Activated T-cell treated with anti-CD3 and anti-CD28 coated beads, Interleukin-2, amount 50 U/mL, for 72 hours (primary cell): ENCODE measurements around the gene PDS5B. TPM values are rescaled to one million over a fixed set of nuclear protein-coding genes. Genes with fewer than 3 reads are reported as not detected.
"Not testable (repeated sequence)": the region's sequence is repeated elsewhere in the genome, so short reads cannot be mapped to it uniquely, and the experiment has no call there.

Source experiments
- ATAC-seq, 2 donors: fragments of 150-1000 bp; cut with Tn5 transposase; replicated peaks in 1 of 2; 2 replicates each; pipeline ENCODE4 v1.10.0; 2021; ENCODE audit warnings: moderate library complexity in 2 of 2, mild to moderate bottlenecking in 1 of 2
- DNase-seq, 2 donors: peaks; one replicate each; pipeline ENCODE4 v3.0.0; 2021 to 2022; ENCODE audit warnings: mixed read lengths in 1 of 2
- H3K27ac Mint-ChIP-seq: one replicate; pipeline ENCODE4 v1.8.0; 2022; ENCODE audit warnings: mild to moderate bottlenecking, moderate library complexity, mixed read lengths
- H3K27me3 Mint-ChIP-seq: one replicate; pipeline ENCODE4 v1.8.0; 2022; ENCODE audit warnings: low read depth, mixed read lengths
- H3K36me3 Mint-ChIP-seq, 2 donors: one replicate each; pipeline ENCODE4 v1.8.0; 2022; ENCODE audit warnings: mixed read lengths in 2 of 2, mild to moderate bottlenecking in 1 of 2; ENCODE audit not compliant: insufficient read depth in 2 of 2
- H3K4me1 Mint-ChIP-seq: one replicate; pipeline ENCODE4 v1.8.0; 2022; ENCODE audit warnings: low read depth, mixed read lengths
- H3K4me3 Mint-ChIP-seq, 2 donors: one replicate each; pipeline ENCODE4 v1.8.0; 2022; ENCODE audit warnings: mild to moderate bottlenecking in 2 of 2, mixed read lengths in 2 of 2, moderate library complexity in 2 of 2
- H3K9me3 Mint-ChIP-seq, 2 donors: one replicate each; pipeline ENCODE4 v1.8.0; 2022; ENCODE audit warnings: mixed read lengths in 2 of 2
- total RNA-seq, 2 donors: library from RNA; stranded (reverse); gene quantifications; one replicate each; pipeline ENCODE4 v1.2.3, GENCODE V29; 2022

PDS5B gene
- total RNA-seq, 2 donors from 2014 or later = 52.9 to 53.1 TPM

GRCh38 chr13:32796754-32797153 is 210.5 kb downstream of the PDS5B start:
- Mint-ChIP-seq H3K4me3 (no peak overlapping the region), H3K36me3 (peaks cover 0 to 2% of the 10 kb centered on the region in 2 donors), H3K9me3 (no peaks in the 10 kb centered on the region), H3K4me1 (peaks cover 29% of the 10 kb centered on the region), H3K27ac (no peak overlapping the region), H3K27me3 (no peaks in the 10 kb centered on the region)
- DNase-seq (no peak), ATAC-seq (no peak)

GRCh38 chr13:32802159-32802558 is 215.9 kb downstream of the PDS5B start:
- Mint-ChIP-seq H3K27me3 (no peaks in the 10 kb centered on the region), H3K36me3 (peaks cover 0 to 2% of the 10 kb centered on the region in 2 donors), H3K4me1 (no peaks in the 10 kb centered on the region), H3K27ac (no peak overlapping the region), H3K4me3 (no peak overlapping the region), H3K9me3 (peaks cover 0 to 2% of the 10 kb centered on the region in 2 donors)
- peak in 1 of 2 donors; percentile 7 for ATAC-seq
- no peak for DNase-seq

DNA sequence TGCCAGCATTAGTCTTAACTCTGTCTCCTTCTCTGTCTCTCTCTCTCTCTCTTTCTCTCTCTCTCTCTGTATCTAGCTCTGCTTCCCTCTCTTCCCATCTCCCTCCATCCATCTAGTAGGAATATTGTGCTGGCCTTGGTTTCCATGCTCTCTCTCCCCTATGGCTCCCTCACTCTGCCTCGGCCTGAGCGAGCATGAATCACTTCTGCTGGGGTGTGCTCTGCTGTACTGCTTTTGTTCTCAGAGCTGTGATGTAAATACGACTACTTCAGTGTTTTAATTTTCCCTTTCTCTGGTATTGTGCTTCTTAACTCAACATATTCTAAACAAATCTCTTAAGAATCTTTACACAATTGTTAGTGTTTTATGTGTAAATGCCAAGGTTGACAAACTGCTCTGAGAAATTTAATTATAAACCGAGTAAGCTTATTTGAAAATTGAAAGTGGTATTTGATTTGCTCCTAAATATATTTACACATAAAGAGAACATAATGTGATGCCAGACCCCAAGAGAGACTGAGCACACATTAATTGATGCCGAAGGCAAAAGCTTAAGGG is 218.5 kb downstream of the PDS5B start:
- Mint-ChIP-seq H3K4me3 (no peak overlapping the region), H3K36me3 (peaks cover 0 to 2% of the 10 kb centered on the region in 2 donors), H3K9me3 (peaks cover 0 to 2% of the 10 kb centered on the region in 2 donors), H3K27ac (no peak overlapping the region), H3K4me1 (no peaks in the 10 kb centered on the region), H3K27me3 (no peaks in the 10 kb centered on the region)
- ATAC-seq (no peak), DNase-seq (no peak)

- DNase-seq (peak in 1 of 2 donors; percentile 10), ATAC-seq (peak; percentile 66 to 73)
- Mint-ChIP-seq H3K9me3 (peaks cover 2% of the 10 kb centered on the region in 2 donors), H3K4me3 (peak overlapping the region; percentile 16 to 63), H3K4me1 (peaks cover 13% of the 10 kb centered on the region), H3K27me3 (no peaks in the 10 kb centered on the region), H3K27ac (no peak overlapping the region), H3K36me3 (peaks cover 0 to 6% of the 10 kb centered on the region in 2 donors)
These were observed 225.1 kb downstream of the PDS5B start for GRCh38 chr13:32811297-32811800.

GRCh38 chr13:32821149-32821688 is 235.0 kb downstream of the PDS5B start:
- ATAC-seq (no peak), DNase-seq (no peak)
- H3K27ac Mint-ChIP-seq = no peak overlapping the region
- no peaks in the 10 kb centered on the region for H3K27me3 Mint-ChIP-seq
- H3K36me3 Mint-ChIP-seq = no peaks in the 10 kb centered on the region
- H3K4me3 Mint-ChIP-seq = no peak overlapping the region
- H3K4me1 Mint-ChIP-seq = no peaks in the 10 kb centered on the region
- H3K9me3 Mint-ChIP-seq = no peaks in the 10 kb centered on the region

DNA sequence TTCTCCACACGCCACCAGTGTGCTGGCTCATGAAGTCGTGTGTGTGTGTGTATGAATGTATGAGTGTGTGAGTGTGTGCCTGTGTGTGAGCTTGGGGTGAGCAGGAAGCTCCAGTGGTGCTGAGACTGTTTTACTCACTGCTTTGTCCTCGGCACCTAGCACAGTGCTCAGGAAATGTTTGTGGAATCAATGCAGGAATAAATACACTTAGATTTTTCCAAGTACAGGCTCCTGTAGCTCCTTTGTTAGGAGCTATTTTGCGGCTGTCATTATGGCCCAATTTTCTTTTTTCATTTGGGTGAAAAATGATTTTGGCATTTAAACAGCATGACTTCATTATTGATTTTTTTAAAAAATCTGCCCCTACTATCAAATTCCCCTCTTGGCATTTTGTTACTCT is 236.5 kb downstream of the PDS5B start:
- Mint-ChIP-seq H3K27me3 (no peaks in the 10 kb centered on the region), H3K4me3 (no peak overlapping the region), H3K4me1 (no peaks in the 10 kb centered on the region), H3K36me3 (no peaks in the 10 kb centered on the region), H3K27ac (no peak overlapping the region), H3K9me3 (no peaks in the 10 kb centered on the region)
- ATAC-seq (no peak), DNase-seq (no peak)

- Mint-ChIP-seq H3K36me3 (no peaks in the 10 kb centered on the region), H3K9me3 (no peaks in the 10 kb centered on the region), H3K4me1 (no peaks in the 10 kb centered on the region), H3K4me3 (no peak overlapping the region), H3K27me3 (no peaks in the 10 kb centered on the region), H3K27ac (no peak overlapping the region)
- DNase-seq (no peak), ATAC-seq (no peak)
These were observed 237.3 kb downstream of the PDS5B start for GRCh38 chr13:32823597-32823996.

DNA sequence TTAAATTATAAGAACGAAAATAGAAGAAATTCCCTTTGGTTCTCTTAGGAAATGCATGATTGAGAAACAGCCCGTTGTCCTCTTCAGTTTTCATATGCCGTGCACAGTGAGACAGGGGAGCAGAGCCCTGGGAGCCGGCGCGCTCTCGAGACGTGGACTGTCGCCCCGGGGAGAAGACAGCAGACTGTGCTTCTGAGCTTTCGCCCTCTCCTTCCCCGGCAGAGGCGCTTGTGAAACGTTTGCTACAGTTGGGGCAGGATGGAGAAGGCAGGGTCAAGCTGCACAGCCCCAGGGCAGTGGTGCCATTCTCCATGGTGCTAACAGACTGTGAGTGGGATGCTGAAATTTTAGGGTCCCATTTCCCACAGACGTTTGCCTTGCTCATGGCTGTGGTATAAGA is 237.8 kb downstream of the PDS5B start:
- Mint-ChIP-seq H3K27ac (no peak overlapping the region), H3K4me3 (no peak overlapping the region), H3K9me3 (no peaks in the 10 kb centered on the region), H3K36me3 (no peaks in the 10 kb centered on the region), H3K27me3 (no peaks in the 10 kb centered on the region), H3K4me1 (no peaks in the 10 kb centered on the region)
- ATAC-seq = no peak
- no peak for DNase-seq

GRCh38 chr13:32824675-32825074 is 238.4 kb downstream of the PDS5B start:
- DNase-seq (no peak), ATAC-seq (no peak)
- Mint-ChIP-seq H3K27me3 (no peaks in the 10 kb centered on the region), H3K4me3 (no peak overlapping the region), H3K36me3 (no peaks in the 10 kb centered on the region), H3K4me1 (no peaks in the 10 kb centered on the region), H3K9me3 (no peaks in the 10 kb centered on the region), H3K27ac (no peak overlapping the region)

DNA sequence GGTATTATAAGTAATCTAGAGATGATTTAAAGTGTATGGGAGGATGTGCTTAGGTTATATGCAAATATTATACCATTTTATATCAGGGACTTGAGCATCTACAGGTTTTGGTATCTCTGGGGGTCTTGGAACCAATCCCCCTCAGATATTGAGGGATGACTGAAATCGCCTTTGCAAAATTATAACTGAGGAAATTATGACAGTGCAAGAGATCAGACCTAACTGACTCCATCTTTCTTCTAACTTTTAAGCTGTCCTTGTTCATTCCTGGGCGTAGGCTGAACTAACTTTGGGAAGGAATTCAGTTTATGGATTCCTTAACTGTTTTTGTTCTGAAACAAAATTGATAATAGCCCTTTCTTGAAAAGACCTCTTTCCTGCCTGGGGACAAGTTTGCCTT is 239.2 kb downstream of the PDS5B start:
- H3K36me3 Mint-ChIP-seq = no peaks in the 10 kb centered on the region

GRCh38 chr13:32826372-32826771 is 240.1 kb downstream of the PDS5B start:
- not testable (repeated sequence) for H3K27ac Mint-ChIP-seq, H3K4me1 Mint-ChIP-seq, ATAC-seq, H3K9me3 Mint-ChIP-seq, H3K36me3 Mint-ChIP-seq, H3K4me3 Mint-ChIP-seq, H3K27me3 Mint-ChIP-seq, DNase-seq

More for the DNA sequence above, 239.2 kb downstream of the PDS5B start:
- peaks cover 3% of the 10 kb centered on the region for H3K4me1 Mint-ChIP-seq
- H3K27me3 Mint-ChIP-seq = no peaks in the 10 kb centered on the region
- ATAC-seq (no peak), DNase-seq (no peak)
- no peak overlapping the region for H3K27ac Mint-ChIP-seq
- no peak overlapping the region for H3K4me3 Mint-ChIP-seq
- no peaks in the 10 kb centered on the region for H3K9me3 Mint-ChIP-seq
